PFSK-1 (cell line): Measurements from ENCODE around the gene LDLRAD3.

Experiments used
- POLR2AphosphoS5 ChIP-seq: IDR thresholded peaks from 2 replicates; pipeline ENCODE4 v1.6.1; 2012; ENCODE audit warnings: low read depth, mild to moderate bottlenecking, control low read depth, low read length, moderate library complexity
- SIN3A ChIP-seq: IDR thresholded peaks from 2 replicates; pipeline ENCODE4 v1.6.1; 2012; ENCODE audit warnings: mild to moderate bottlenecking, low read length, moderate library complexity, borderline replicate concordance; ENCODE audit not compliant: insufficient read depth

DNA sequence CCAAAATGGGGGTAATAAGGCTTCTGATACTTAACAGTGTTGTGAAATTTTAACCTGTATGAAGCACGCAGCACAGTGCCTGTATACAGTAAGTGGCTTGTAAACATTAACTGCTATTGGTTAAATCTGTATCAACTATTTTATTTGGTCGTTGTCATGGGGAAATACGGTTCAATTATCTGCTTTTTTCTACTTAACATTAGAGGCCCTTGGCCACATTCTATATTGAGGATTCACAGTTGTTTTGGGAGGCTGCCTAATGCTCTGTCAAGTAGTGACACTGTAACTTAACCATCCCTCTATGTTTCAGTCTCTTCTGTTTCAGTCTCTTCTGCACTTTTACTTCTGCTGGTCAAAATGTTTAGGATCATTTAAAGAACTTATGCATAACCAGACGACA, 95.6 kb downstream of the LDLRAD3 start:
- TF ChIP-seq POLR2AphosphoS5: no peak
- no peak for TF ChIP-seq SIN3A
